ENCODE data around the gene GNGT2.

GNGT2 gene

GRCh38 chr17:49223517-49224197 lies 13.3 kb upstream of the GNGT2 start:
- Mint-ChIP-seq H3K36me3 (ENCODE audit: low read depth) (peaks cover 32% of the 10 kb centered on the region), H3K9me3 (no peaks in the 10 kb centered on the region), H3K27me3 (peaks cover 17% of the 10 kb centered on the region), H3K4me3 (peak overlapping the region; percentile 60), H3K4me1 (ENCODE audit: low read depth) (peaks cover 39% of the 10 kb centered on the region), H3K27ac (peak overlapping the region; percentile 4)
- peak; percentile 86 for DNase-seq

- Mint-ChIP-seq H3K4me1 (ENCODE audit: low read depth) (peaks cover 43% of the 10 kb centered on the region), H3K27me3 (peaks cover 17% of the 10 kb centered on the region), H3K27ac (no peak overlapping the region), H3K9me3 (no peaks in the 10 kb centered on the region), H3K4me3 (no peak overlapping the region), H3K36me3 (ENCODE audit: low read depth) (peaks cover 36% of the 10 kb centered on the region)
- DNase-seq: no peak
These were observed 12.8 kb upstream of the GNGT2 start for GRCh38 chr17:49223168-49223516.

- no peak for DNase-seq
- Mint-ChIP-seq H3K4me1 (ENCODE audit: low read depth) (peaks cover 68% of the 10 kb centered on the region), H3K36me3 (ENCODE audit: low read depth) (peaks cover 57% of the 10 kb centered on the region), H3K4me3 (no peak overlapping the region), H3K27ac (no peak overlapping the region), H3K9me3 (no peaks in the 10 kb centered on the region), H3K27me3 (peaks cover 10% of the 10 kb centered on the region)
These were observed 9.6 kb upstream of the GNGT2 start for GRCh38 chr17:49219987-49220386.

GRCh38 chr17:49218941-49219913 lies 8.9 kb upstream of the GNGT2 start:
- H3K27me3 Mint-ChIP-seq: peaks cover 5% of the 10 kb centered on the region
- DNase-seq: peak; percentile 59
- peaks cover 61% of the 10 kb centered on the region for H3K36me3 Mint-ChIP-seq (ENCODE audit: low read depth)
- H3K4me3 Mint-ChIP-seq: peak overlapping the region; percentile 63
- H3K4me1 Mint-ChIP-seq (ENCODE audit: low read depth): peaks cover 71% of the 10 kb centered on the region
- peak overlapping the region; percentile 76 for H3K27ac Mint-ChIP-seq
- no peaks in the 10 kb centered on the region for H3K9me3 Mint-ChIP-seq

- H3K9me3 Mint-ChIP-seq: no peaks in the 10 kb centered on the region
- H3K4me3 Mint-ChIP-seq: peak overlapping the region; percentile 63
- H3K27me3 Mint-ChIP-seq: no peaks in the 10 kb centered on the region
- H3K4me1 Mint-ChIP-seq (ENCODE audit: low read depth): peaks cover 71% of the 10 kb centered on the region
- DNase-seq: peak; percentile 65
- peak overlapping the region; percentile 92 for H3K27ac Mint-ChIP-seq
- H3K36me3 Mint-ChIP-seq (ENCODE audit: low read depth): peaks cover 69% of the 10 kb centered on the region
These were observed 7.5 kb upstream of the GNGT2 start for GRCh38 chr17:49217651-49218413.

GRCh38 chr17:49216953-49217650 lies 6.7 kb upstream of the GNGT2 start:
- no peak overlapping the region for H3K4me3 Mint-ChIP-seq
- no peaks in the 10 kb centered on the region for H3K9me3 Mint-ChIP-seq
- DNase-seq: no peak
- H3K27me3 Mint-ChIP-seq: no peaks in the 10 kb centered on the region
- H3K4me1 Mint-ChIP-seq (ENCODE audit: low read depth): peaks cover 75% of the 10 kb centered on the region
- peak overlapping the region; percentile 39 for H3K27ac Mint-ChIP-seq
- H3K36me3 Mint-ChIP-seq (ENCODE audit: low read depth): peaks cover 66% of the 10 kb centered on the region

- Mint-ChIP-seq H3K27me3 (no peaks in the 10 kb centered on the region), H3K9me3 (no peaks in the 10 kb centered on the region), H3K36me3 (ENCODE audit: low read depth) (peaks cover 61% of the 10 kb centered on the region), H3K27ac (peak overlapping the region; percentile 81), H3K4me3 (peak overlapping the region; percentile 55), H3K4me1 (ENCODE audit: low read depth) (peaks cover 74% of the 10 kb centered on the region)
- no peak for DNase-seq
These were observed 6.1 kb upstream of the GNGT2 start for GRCh38 chr17:49216482-49216881.

- no peak for DNase-seq
- Mint-ChIP-seq H3K36me3 (ENCODE audit: low read depth) (peaks cover 69% of the 10 kb centered on the region), H3K4me1 (ENCODE audit: low read depth) (peaks cover 85% of the 10 kb centered on the region), H3K27me3 (no peaks in the 10 kb centered on the region), H3K27ac (peak overlapping the region; percentile 84), H3K4me3 (peak overlapping the region; percentile 51), H3K9me3 (no peaks in the 10 kb centered on the region)
These were observed 4.4 kb upstream of the GNGT2 start for GRCh38 chr17:49214676-49215360.

- H3K27me3 Mint-ChIP-seq: no peaks in the 10 kb centered on the region
- H3K36me3 Mint-ChIP-seq (ENCODE audit: low read depth): peaks cover 60% of the 10 kb centered on the region
- peak overlapping the region; percentile 77 for H3K27ac Mint-ChIP-seq
- H3K4me3 Mint-ChIP-seq: peak overlapping the region; percentile 57
- H3K4me1 Mint-ChIP-seq (ENCODE audit: low read depth): peaks cover 85% of the 10 kb centered on the region
- no peak for DNase-seq
- no peaks in the 10 kb centered on the region for H3K9me3 Mint-ChIP-seq
These were observed 3.5 kb upstream of the GNGT2 start for GRCh38 chr17:49213847-49214246.

GRCh38 chr17:49213399-49213798 lies 3.0 kb upstream of the GNGT2 start:
- H3K27ac Mint-ChIP-seq: peak overlapping the region; percentile 77
- peaks cover 86% of the 10 kb centered on the region for H3K4me1 Mint-ChIP-seq (ENCODE audit: low read depth)

GRCh38 chr17:49209061-49209571 lies 1.3 kb downstream of the GNGT2 start:
- Mint-ChIP-seq H3K4me1 (ENCODE audit: low read depth) (peaks cover 57% of the 10 kb centered on the region), H3K27ac (peak overlapping the region; percentile 94), H3K36me3 (ENCODE audit: low read depth) (peaks cover 38% of the 10 kb centered on the region), H3K27me3 (no peaks in the 10 kb centered on the region), H3K9me3 (no peaks in the 10 kb centered on the region), H3K4me3 (peak overlapping the region; percentile 90)
- DNase-seq: peak; percentile 53

More at GRCh38 chr17:49213399-49213798, 3.0 kb upstream of the GNGT2 start:
- H3K27me3 Mint-ChIP-seq: no peaks in the 10 kb centered on the region
- no peak for DNase-seq
- peak overlapping the region; percentile 90 for H3K4me3 Mint-ChIP-seq
- peaks cover 56% of the 10 kb centered on the region for H3K36me3 Mint-ChIP-seq (ENCODE audit: low read depth)
- no peaks in the 10 kb centered on the region for H3K9me3 Mint-ChIP-seq

- Mint-ChIP-seq H3K9me3 (no peaks in the 10 kb centered on the region), H3K27ac (no peak overlapping the region), H3K27me3 (no peaks in the 10 kb centered on the region), H3K36me3 (ENCODE audit: low read depth) (peaks cover 11% of the 10 kb centered on the region), H3K4me1 (ENCODE audit: low read depth) (peaks cover 18% of the 10 kb centered on the region), H3K4me3 (no peak overlapping the region)
- no peak for DNase-seq
These were observed 5.9 kb downstream of the GNGT2 start for GRCh38 chr17:49204516-49204915.

GRCh38 chr17:49203796-49204195 lies 6.6 kb downstream of the GNGT2 start:
- no peak overlapping the region for H3K4me3 Mint-ChIP-seq
- peaks cover 11% of the 10 kb centered on the region for H3K4me1 Mint-ChIP-seq (ENCODE audit: low read depth)
- no peak overlapping the region for H3K27ac Mint-ChIP-seq
- no peaks in the 10 kb centered on the region for H3K27me3 Mint-ChIP-seq
- no peak for DNase-seq
- H3K9me3 Mint-ChIP-seq: no peaks in the 10 kb centered on the region
- H3K36me3 Mint-ChIP-seq (ENCODE audit: low read depth): peaks cover 11% of the 10 kb centered on the region
